ENCODE data around the gene MSL1. TPM values are rescaled to one million over a fixed set of nuclear protein-coding genes. Genes with fewer than 3 reads are reported as not detected.

The MSL1 gene
- polyA plus RNA-seq, 1 donor from 2014 or later = 137 TPM

DNA sequence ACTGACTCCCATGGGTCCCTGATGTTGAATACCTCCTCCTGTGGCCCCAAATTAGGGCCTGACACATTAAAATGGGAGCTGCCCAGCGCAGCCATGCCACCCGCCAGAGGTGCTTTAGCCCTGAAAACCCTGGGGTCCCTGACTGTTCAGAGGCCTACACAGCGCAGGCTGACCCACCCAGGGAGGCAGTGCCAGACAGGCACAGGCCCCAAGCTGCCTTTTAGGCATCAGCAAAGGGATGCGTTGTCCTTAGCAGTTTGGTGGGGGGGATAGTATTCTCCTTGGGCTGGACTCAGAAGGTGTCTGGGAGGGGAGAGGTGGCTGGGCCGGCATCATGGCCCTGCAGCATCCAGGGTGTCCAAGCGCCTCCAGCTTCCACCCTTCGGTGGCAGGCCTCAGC is 56.9 kb downstream of the MSL1 start:
- Histone ChIP-seq H3K9me3 (ENCODE audit: low read length) (no peaks in the 10 kb centered on the region), H4K20me1 (ENCODE audit: insufficient read depth) (no peaks in the 10 kb centered on the region), H3K27me3 (ENCODE audit: insufficient read depth, low read depth, low read length) (no peaks in the 10 kb centered on the region), H3K36me3 (ENCODE audit: insufficient read depth, low read length) (no peaks in the 10 kb centered on the region), H3K4me3 (ENCODE audit: low read length) (peak overlapping the region; percentile 68), H2AFZ (ENCODE audit: low read depth, low read length) (no peak overlapping the region), H3K79me2 (replicated peaks; ENCODE audit: insufficient read depth, low read length) (no peaks in the 10 kb centered on the region), H3K9me2 (ENCODE audit: insufficient read depth, low read length) (no peaks in the 10 kb centered on the region), H3K9ac (ENCODE audit: low read length) (peak overlapping the region; percentile 65), H3K4me2 (ENCODE audit: low read length) (no peak overlapping the region), H3K27ac (ENCODE audit: low read length) (no peak overlapping the region), H3F3A (ENCODE audit: insufficient read depth, low read length, poor library complexity, severe bottlenecking) (no peaks in the 10 kb centered on the region)
- TF ChIP-seq, protein P1, sequence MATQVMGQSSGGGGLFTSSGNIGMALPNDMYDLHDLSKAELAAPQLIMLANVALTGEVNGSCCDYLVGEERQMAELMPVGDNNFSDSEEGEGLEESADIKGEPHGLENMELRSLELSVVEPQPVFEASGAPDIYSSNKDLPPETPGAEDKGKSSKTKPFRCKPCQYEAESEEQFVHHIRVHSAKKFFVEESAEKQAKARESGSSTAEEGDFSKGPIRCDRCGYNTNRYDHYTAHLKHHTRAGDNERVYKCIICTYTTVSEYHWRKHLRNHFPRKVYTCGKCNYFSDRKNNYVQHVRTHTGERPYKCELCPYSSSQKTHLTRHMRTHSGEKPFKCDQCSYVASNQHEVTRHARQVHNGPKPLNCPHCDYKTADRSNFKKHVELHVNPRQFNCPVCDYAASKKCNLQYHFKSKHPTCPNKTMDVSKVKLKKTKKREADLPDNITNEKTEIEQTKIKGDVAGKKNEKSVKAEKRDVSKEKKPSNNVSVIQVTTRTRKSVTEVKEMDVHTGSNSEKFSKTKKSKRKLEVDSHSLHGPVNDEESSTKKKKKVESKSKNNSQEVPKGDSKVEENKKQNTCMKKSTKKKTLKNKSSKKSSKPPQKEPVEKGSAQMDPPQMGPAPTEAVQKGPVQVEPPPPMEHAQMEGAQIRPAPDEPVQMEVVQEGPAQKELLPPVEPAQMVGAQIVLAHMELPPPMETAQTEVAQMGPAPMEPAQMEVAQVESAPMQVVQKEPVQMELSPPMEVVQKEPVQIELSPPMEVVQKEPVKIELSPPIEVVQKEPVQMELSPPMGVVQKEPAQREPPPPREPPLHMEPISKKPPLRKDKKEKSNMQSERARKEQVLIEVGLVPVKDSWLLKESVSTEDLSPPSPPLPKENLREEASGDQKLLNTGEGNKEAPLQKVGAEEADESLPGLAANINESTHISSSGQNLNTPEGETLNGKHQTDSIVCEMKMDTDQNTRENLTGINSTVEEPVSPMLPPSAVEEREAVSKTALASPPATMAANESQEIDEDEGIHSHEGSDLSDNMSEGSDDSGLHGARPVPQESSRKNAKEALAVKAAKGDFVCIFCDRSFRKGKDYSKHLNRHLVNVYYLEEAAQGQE (IDR thresholded peaks at IDR 0.05; ENCODE audit: borderline replicate concordance) = no peak
- TF ChIP-seq MXI1 (conservative IDR thresholded peaks at IDR 0.05; ENCODE audit: poor library complexity, severe bottlenecking) = no peak
- no peak for TF ChIP-seq EP300 (conservative IDR thresholded peaks at IDR 0.05; ENCODE audit: poor library complexity, severe bottlenecking)
- TF ChIP-seq RAD21 (conservative IDR thresholded peaks at IDR 0.05) = no peak
- TF ChIP-seq POLR2AphosphoS5 (IDR thresholded peaks at IDR 0.05) = no peak
- no peak for TF ChIP-seq TAF1 (IDR thresholded peaks at IDR 0.05; ENCODE audit: low read depth)
- TF ChIP-seq, protein P2, sequence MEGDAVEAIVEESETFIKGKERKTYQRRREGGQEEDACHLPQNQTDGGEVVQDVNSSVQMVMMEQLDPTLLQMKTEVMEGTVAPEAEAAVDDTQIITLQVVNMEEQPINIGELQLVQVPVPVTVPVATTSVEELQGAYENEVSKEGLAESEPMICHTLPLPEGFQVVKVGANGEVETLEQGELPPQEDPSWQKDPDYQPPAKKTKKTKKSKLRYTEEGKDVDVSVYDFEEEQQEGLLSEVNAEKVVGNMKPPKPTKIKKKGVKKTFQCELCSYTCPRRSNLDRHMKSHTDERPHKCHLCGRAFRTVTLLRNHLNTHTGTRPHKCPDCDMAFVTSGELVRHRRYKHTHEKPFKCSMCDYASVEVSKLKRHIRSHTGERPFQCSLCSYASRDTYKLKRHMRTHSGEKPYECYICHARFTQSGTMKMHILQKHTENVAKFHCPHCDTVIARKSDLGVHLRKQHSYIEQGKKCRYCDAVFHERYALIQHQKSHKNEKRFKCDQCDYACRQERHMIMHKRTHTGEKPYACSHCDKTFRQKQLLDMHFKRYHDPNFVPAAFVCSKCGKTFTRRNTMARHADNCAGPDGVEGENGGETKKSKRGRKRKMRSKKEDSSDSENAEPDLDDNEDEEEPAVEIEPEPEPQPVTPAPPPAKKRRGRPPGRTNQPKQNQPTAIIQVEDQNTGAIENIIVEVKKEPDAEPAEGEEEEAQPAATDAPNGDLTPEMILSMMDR (IDR thresholded peaks at IDR 0.05; ENCODE audit: poor library complexity, severe bottlenecking) = no peak
- no peak for TF ChIP-seq SMC3 (conservative IDR thresholded peaks at IDR 0.05; ENCODE audit: poor library complexity)

DNA sequence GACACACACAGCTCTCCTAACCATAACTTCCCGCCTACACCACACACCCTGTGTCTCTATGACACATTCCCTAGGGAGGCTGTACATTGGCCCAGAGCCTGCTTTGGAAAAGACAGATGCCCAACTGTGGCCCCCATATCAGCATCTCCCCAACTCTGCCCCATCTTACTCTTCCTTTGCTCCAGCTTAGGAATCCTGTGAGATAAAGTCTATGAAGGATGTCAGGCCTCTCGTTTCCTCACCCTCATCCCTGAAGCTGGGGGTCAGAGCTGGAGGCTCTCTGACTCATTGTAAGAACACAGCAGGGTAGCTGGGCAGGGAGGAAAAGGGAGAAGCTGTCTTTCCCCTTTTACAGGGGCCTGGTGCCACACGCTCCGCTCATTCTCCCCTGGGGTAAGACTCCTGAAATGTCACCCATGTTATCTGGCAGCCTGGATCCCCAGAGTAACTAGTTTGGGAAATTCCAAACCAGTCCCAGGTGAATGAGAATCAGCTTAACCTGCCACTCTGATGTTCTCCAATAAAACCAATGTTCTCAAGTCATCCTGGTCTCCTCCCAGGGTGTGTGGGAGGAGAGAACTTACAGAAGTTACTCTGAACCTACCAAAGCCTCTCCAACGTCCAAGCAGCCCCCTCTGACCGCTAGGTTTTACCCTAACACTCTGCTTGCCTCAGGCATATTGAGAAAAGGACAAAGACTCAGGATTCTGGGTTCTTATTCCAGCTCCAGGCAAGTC is 58.3 kb downstream of the MSL1 start:
- no peaks in the 10 kb centered on the region for H4K20me1 ChIP-seq (ENCODE audit: insufficient read depth)
- no peak overlapping the region for H3K9ac ChIP-seq (ENCODE audit: low read length)
- no peak overlapping the region for H3K4me2 ChIP-seq (ENCODE audit: low read length)

More for the DNA sequence above, 58.3 kb downstream of the MSL1 start:
- Histone ChIP-seq H3K4me3 (ENCODE audit: low read length) (no peak overlapping the region), H3K36me3 (ENCODE audit: insufficient read depth, low read length) (no peaks in the 10 kb centered on the region), H3K9me2 (ENCODE audit: insufficient read depth, low read length) (no peaks in the 10 kb centered on the region), H3K79me2 (replicated peaks; ENCODE audit: insufficient read depth, low read length) (no peaks in the 10 kb centered on the region), H3F3A (ENCODE audit: insufficient read depth, low read length, poor library complexity, severe bottlenecking) (no peaks in the 10 kb centered on the region), H2AFZ (ENCODE audit: low read depth, low read length) (no peak overlapping the region), H3K27me3 (ENCODE audit: insufficient read depth, low read depth, low read length) (no peaks in the 10 kb centered on the region), H3K9me3 (ENCODE audit: low read length) (no peaks in the 10 kb centered on the region), H3K27ac (ENCODE audit: low read length) (no peak overlapping the region)
- TF ChIP-seq EZH2 (IDR thresholded peaks at IDR 0.05; ENCODE audit: borderline replicate concordance, insufficient read depth, low read length, poor library complexity, severe bottlenecking) (no peak), TAF1 (IDR thresholded peaks at IDR 0.05; ENCODE audit: low read depth) (no peak), SMC3 (conservative IDR thresholded peaks at IDR 0.05; ENCODE audit: poor library complexity) (no peak), POLR2AphosphoS5 (IDR thresholded peaks at IDR 0.05) (no peak), RAD21 (conservative IDR thresholded peaks at IDR 0.05) (no peak), MXI1 (conservative IDR thresholded peaks at IDR 0.05; ENCODE audit: poor library complexity, severe bottlenecking) (no peak), EP300 (conservative IDR thresholded peaks at IDR 0.05; ENCODE audit: poor library complexity, severe bottlenecking) (no peak)
- TF ChIP-seq, protein P1 (IDR thresholded peaks at IDR 0.05; ENCODE audit: borderline replicate concordance) = no peak
- TF ChIP-seq, protein P2 (IDR thresholded peaks at IDR 0.05; ENCODE audit: poor library complexity, severe bottlenecking) = no peak
